ENCODE data around the gene GTF3C5.

DNA sequence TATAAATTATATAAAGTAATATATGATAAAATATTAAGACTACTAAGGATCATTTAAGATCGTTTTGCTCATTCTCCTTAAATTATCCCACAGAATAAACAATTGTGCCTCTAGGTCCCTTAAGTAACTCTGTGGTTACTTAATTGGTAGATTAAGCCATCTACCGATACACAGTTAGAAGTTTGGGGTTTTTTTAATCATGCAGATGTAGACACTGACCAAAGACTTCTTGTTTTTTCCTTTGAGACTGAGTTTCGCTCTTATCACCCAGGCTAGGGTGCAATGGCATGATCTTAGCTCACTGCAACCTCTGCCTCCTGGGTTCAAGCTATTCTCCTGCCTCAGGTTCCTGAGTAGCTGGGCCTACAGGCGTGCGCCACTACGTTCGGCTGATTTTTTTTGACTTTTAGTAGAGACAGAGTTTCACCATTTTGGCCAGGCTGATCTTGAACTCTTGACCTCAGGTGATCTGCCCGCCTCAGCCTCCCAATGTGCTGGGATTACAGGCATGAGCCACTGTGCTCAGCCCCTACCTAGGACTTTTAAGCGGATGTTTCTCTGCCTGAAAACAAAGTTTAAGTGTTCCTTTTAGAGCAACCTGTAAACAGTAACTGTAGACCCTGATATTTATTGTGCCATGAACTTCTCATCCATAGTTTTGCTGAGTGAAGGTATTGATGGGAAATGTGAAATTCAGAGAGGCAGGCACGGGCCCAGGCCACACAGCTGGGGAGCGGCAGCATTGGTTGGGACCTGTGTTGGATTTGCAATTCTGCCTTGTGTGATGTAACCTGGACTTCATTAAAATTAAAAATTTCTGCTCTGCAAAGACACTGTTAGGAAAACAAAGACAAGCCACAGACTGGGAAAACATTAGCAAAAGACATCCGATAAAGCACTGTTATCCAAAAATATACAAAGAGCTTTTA is 42.6 kb downstream of the GTF3C5 start:
- no peak for TF ChIP-seq MYC (IDR thresholded peaks at IDR 0.05; ENCODE audit: low read depth, low read length)
- TF ChIP-seq, protein P1, sequence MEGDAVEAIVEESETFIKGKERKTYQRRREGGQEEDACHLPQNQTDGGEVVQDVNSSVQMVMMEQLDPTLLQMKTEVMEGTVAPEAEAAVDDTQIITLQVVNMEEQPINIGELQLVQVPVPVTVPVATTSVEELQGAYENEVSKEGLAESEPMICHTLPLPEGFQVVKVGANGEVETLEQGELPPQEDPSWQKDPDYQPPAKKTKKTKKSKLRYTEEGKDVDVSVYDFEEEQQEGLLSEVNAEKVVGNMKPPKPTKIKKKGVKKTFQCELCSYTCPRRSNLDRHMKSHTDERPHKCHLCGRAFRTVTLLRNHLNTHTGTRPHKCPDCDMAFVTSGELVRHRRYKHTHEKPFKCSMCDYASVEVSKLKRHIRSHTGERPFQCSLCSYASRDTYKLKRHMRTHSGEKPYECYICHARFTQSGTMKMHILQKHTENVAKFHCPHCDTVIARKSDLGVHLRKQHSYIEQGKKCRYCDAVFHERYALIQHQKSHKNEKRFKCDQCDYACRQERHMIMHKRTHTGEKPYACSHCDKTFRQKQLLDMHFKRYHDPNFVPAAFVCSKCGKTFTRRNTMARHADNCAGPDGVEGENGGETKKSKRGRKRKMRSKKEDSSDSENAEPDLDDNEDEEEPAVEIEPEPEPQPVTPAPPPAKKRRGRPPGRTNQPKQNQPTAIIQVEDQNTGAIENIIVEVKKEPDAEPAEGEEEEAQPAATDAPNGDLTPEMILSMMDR (IDR thresholded peaks at IDR 0.05; ENCODE audit: low read depth, low read length): no peak
- no peak for TF ChIP-seq POLR2A (IDR thresholded peaks at IDR 0.05; ENCODE audit: extremely low read depth, insufficient read length)
